Transverse colon (tissue), 4 donors: ENCODE results near the gene GPAT3.

Experiments used
- CTCF ChIP-seq, 5 experiments: fragments of 200-600 bp in 3 of 5; fragments of 450-650 bp in 2 of 5; sonication (generic) in 3 of 5; IDR thresholded peaks; 1 replicate in 2 of 5; 2 replicates in 3 of 5; pipeline ENCODE4 v1.5.1; 2016 to 2017; ENCODE audit warnings: antibody characterized with exemption in 5 of 5, inconsistent platforms in 3 of 5, mild to moderate bottlenecking in 2 of 5, moderate library complexity in 1 of 5
- EP300 ChIP-seq: sonication (generic); formaldehyde crosslinking; IDR thresholded peaks from one replicate; pipeline ENCODE4 v1.6.1; 2017; ENCODE audit warnings: antibody characterized with exemption, low read depth
- POLR2AphosphoS5 ChIP-seq, 3 donors: sonication (generic); formaldehyde crosslinking; IDR thresholded peaks; one replicate each; pipeline ENCODE4 v1.6.1; 2016; ENCODE audit warnings: antibody characterized with exemption in 3 of 3

- TF ChIP-seq EP300 (no peak), POLR2AphosphoS5 (IDR thresholded peaks at IDR 0.05) (no peak), CTCF (IDR thresholded peaks at IDR 0.05) (no peak)
Measured at GRCh38 chr4:83558059-83558653, 22.2 kb downstream of the GPAT3 start.
